Stimulated activated CD4-positive, alpha-beta T cell treated with anti-CD3 and anti-CD28 coated beads, TNF-alpha, amount 100 ng/mL, for 24 hours (primary cell): ENCODE data around the gene OR2H2.

Experiments
- DNase-seq, 3 experiments: peaks; one replicate each; pipeline ENCODE4 v3.0.0-alpha.2; 2020; ENCODE audit warnings: low read depth in 3 of 3

OR2H2 gene

GRCh38 chr6:29629571-29629970, 44.6 kb downstream of the OR2H2 start:
- DNase-seq, result no peak

GRCh38 chr6:29630315-29630714, 45.4 kb downstream of the OR2H2 start:
- DNase-seq, result no peak

GRCh38 chr6:29631209-29631810, 46.4 kb downstream of the OR2H2 start:
- no peak for DNase-seq

- DNase-seq, result peak; percentile 12 to 53 (median 23)
Observed at GRCh38 chr6:29631860-29632731, 47.2 kb downstream of the OR2H2 start.

GRCh38 chr6:29632789-29633533, 48.0 kb downstream of the OR2H2 start, which contains the start of gene GABBR1:
Gene GABBR1 (minus strand): TSS chr6:29633183. CDS start chr6:29632385, 798 bp downstream.
- DNase-seq, result peak; percentile 28 to 73 (median 47)

GRCh38 chr6:29633534-29633905, 48.6 kb downstream of the OR2H2 start:
- DNase-seq, result no peak

GRCh38 chr6:29637247-29637646, 52.3 kb downstream of the OR2H2 start:
- DNase-seq, result no peak
